ENCODE measurements around the gene DHRS1.

Gene DHRS1

GRCh38 chr14:24262821-24263733, 36.5 kb downstream of the DHRS1 start, which contains the start of gene TGM1:
TGM1 (minus strand) TSS chr14:24263177; CDS start chr14:24262352, 825 bp downstream.
- DNase-seq (ENCODE audit: low spot score), result no peak

- DNase-seq (ENCODE audit: low spot score), result no peak
Measured at GRCh38 chr14:24261969-24262327, 37.6 kb downstream of the DHRS1 start.

- DNase-seq (ENCODE audit: low spot score), result no peak
Measured at GRCh38 chr14:24261256-24261968, 38.2 kb downstream of the DHRS1 start.

GRCh38 chr14:24260780-24261157, 38.8 kb downstream of the DHRS1 start:
- no peak for DNase-seq (ENCODE audit: low spot score)

GRCh38 chr14:24260026-24260779, 39.4 kb downstream of the DHRS1 start:
- DNase-seq (ENCODE audit: low spot score), result no peak

GRCh38 chr14:24259282-24260025, 40.1 kb downstream of the DHRS1 start:
- no peak for DNase-seq (ENCODE audit: low spot score)

- no peak for DNase-seq (ENCODE audit: low spot score)
Measured at GRCh38 chr14:24258548-24259265, 40.9 kb downstream of the DHRS1 start.

- DNase-seq (ENCODE audit: low spot score), result no peak
Measured at GRCh38 chr14:24258119-24258518, 41.5 kb downstream of the DHRS1 start.

GRCh38 chr14:24256960-24257359, 42.6 kb downstream of the DHRS1 start:
- DNase-seq (ENCODE audit: low spot score), result no peak

GRCh38 chr14:24255931-24256711, 43.5 kb downstream of the DHRS1 start:
- no peak for DNase-seq (ENCODE audit: low spot score)

GRCh38 chr14:24255438-24255837, 44.1 kb downstream of the DHRS1 start:
- DNase-seq (ENCODE audit: low spot score), result no peak

- no peak for DNase-seq (ENCODE audit: low spot score)
Measured at GRCh38 chr14:24254630-24255392, 44.8 kb downstream of the DHRS1 start.

GRCh38 chr14:24253936-24254335, 45.6 kb downstream of the DHRS1 start:
- DNase-seq (ENCODE audit: low spot score), result no peak

- DNase-seq (ENCODE audit: low spot score), result peak; percentile 31
Measured at GRCh38 chr14:24252289-24253124, 47.1 kb downstream of the DHRS1 start.

- no peak for DNase-seq (ENCODE audit: low spot score)
Measured at GRCh38 chr14:24251880-24252288, 47.7 kb downstream of the DHRS1 start.

- no peak for DNase-seq (ENCODE audit: low spot score)
Measured at GRCh38 chr14:24250354-24250753, 49.2 kb downstream of the DHRS1 start.

GRCh38 chr14:24249230-24250021, 50.2 kb downstream of the DHRS1 start:
- DNase-seq (ENCODE audit: low spot score), result no peak

GRCh38 chr14:24247422-24247821, 52.2 kb downstream of the DHRS1 start:
- no peak for DNase-seq (ENCODE audit: low spot score)
